Ovary (tissue), 3 donors: Measurements from ENCODE around the gene BABAM2.

Experiments used
- EP300 ChIP-seq: sonication (generic); formaldehyde crosslinking; IDR thresholded peaks from one replicate; pipeline ENCODE4 v1.6.1; 2017; ENCODE audit warnings: antibody characterized with exemption
- POLR2A ChIP-seq: fragments of 450-650 bp; IDR thresholded peaks from one replicate; pipeline ENCODE4 v1.6.1; 2017; ENCODE audit warnings: antibody characterized with exemption, mild to moderate bottlenecking, moderate library complexity
- TF ChIP-seq, protein P1 (sequence below), 3 donors: fragments of 450-650 bp in 2 of 3; fragments of 200-600 bp in 1 of 3; IDR thresholded peaks; one replicate each; pipeline versions ENCODE4 v1.5.1 to v1.8.0; 2016 to 2022; ENCODE audit warnings: antibody characterized with exemption in 3 of 3, mild to moderate bottlenecking in 1 of 3
- donor health status: DM: no; HTN: no; CAD: no.

DNA sequence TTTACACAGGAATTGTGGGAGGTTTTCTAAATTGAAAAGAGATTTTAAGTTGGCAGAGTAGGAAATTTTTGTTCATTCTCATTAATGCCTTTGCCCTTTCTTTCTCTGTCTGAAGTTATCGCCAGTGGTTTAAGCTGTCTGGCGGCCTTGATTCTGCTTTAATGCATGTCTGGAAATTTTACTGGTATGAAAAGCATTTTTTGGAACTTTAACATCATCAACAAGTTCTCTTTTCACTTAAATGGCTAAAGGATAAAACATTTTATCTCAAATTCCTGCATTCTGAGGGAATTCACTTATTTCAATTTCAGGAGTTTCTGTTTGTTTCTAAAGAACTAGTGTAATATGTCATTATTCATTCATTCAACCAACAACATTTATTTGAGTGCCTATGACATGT, 268.3 kb downstream of the BABAM2 start:
- TF ChIP-seq, protein P1, sequence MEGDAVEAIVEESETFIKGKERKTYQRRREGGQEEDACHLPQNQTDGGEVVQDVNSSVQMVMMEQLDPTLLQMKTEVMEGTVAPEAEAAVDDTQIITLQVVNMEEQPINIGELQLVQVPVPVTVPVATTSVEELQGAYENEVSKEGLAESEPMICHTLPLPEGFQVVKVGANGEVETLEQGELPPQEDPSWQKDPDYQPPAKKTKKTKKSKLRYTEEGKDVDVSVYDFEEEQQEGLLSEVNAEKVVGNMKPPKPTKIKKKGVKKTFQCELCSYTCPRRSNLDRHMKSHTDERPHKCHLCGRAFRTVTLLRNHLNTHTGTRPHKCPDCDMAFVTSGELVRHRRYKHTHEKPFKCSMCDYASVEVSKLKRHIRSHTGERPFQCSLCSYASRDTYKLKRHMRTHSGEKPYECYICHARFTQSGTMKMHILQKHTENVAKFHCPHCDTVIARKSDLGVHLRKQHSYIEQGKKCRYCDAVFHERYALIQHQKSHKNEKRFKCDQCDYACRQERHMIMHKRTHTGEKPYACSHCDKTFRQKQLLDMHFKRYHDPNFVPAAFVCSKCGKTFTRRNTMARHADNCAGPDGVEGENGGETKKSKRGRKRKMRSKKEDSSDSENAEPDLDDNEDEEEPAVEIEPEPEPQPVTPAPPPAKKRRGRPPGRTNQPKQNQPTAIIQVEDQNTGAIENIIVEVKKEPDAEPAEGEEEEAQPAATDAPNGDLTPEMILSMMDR (IDR thresholded peaks at IDR 0.05) = no peak
- no peak for TF ChIP-seq POLR2A
- TF ChIP-seq EP300 = no peak
